Kidney (tissue), 14 donors: Measurements from ENCODE around the gene ACOT8. TPM values are rescaled to one million over a fixed set of nuclear protein-coding genes. Genes with fewer than 3 reads are reported as not detected.
"Not testable (repeated sequence)": the region's sequence is repeated elsewhere in the genome, so short reads cannot be mapped to it uniquely, and the experiment has no call there.

Experiments
- DNase-seq, 5 donors: peaks; one replicate each; pipeline ENCODE4 v3.0.0-alpha.2; 2013 to 2020
- FAIRE-seq: peaks from 2 replicates; lab custom pipeline; 2012; peaks lifted over from hg19 to GRCh38; lab: Jason Lieb, UNC
- H3K27ac ChIP-seq, 2 donors: one replicate each; pipeline ENCODE4 v1.7.0; 2013; ENCODE audit warnings: low read depth in 2 of 2, low read length in 2 of 2, inconsistent platforms in 1 of 2
- H3K27me3 ChIP-seq: one replicate; pipeline ENCODE4 v1.7.1; 2013; ENCODE audit warnings: low read length, inconsistent platforms; ENCODE audit not compliant: control insufficient read depth, insufficient read depth
- H3K36me3 ChIP-seq, 3 donors: one replicate each; pipeline versions ENCODE4 v1.7.0 to v1.7.1; 2013; ENCODE audit warnings: low read length in 3 of 3, control low read depth in 1 of 3, inconsistent platforms in 1 of 3; ENCODE audit not compliant: insufficient read depth in 3 of 3, control insufficient read depth in 2 of 3
- H3K4me1 ChIP-seq, 3 donors: one replicate each; pipeline versions ENCODE4 v1.7.0 to v1.7.1; 2013; ENCODE audit warnings: low read length in 3 of 3, inconsistent platforms in 1 of 3, low read depth in 1 of 3; ENCODE audit not compliant: control insufficient read depth in 2 of 3, insufficient read depth in 2 of 3
- H3K4me3 ChIP-seq, 3 donors: one replicate each; pipeline versions ENCODE4 v1.7.0 to v1.8.1; 2013; ENCODE audit warnings: low read length in 3 of 3, control low read depth in 1 of 3, inconsistent platforms in 1 of 3
- H3K9ac ChIP-seq, 3 donors: one replicate each; pipeline versions ENCODE4 v1.7.0 to v1.7.1; 2013; ENCODE audit warnings: low read length in 3 of 3, control low read depth in 1 of 3, inconsistent platforms in 1 of 3
- H3K9me3 ChIP-seq, 3 donors: one replicate each; pipeline versions ENCODE4 v1.7.0 to v1.7.1; 2013; ENCODE audit warnings: low read length in 3 of 3, control low read depth in 1 of 3, inconsistent platforms in 1 of 3; ENCODE audit not compliant: control insufficient read depth in 2 of 3, insufficient read depth in 1 of 3
- CTCF ChIP-seq: IDR thresholded peaks from 3 replicates; pipeline ENCODE4 v1.5.1; 2012; ENCODE audit warnings: mild to moderate bottlenecking, moderate library complexity, borderline replicate concordance; ENCODE audit not compliant: insufficient read depth; ENCODE audit errors: extremely low read depth
- intact Hi-C: fragments of 100-400 bp; cut with DNase I; formaldehyde crosslinking; loops from one replicate; pipeline ENCODE4 v1.11.1; 2022
- polyA plus RNA-seq: library from polyadenylated mRNA; stranded (reverse); fragments of 350-450 nt; fragmentation: Illumina TruSeq; extraction: RNeasy Lipid Tissue Mini Kit (QIAGEN cat#74804); gene quantifications from one replicate; pipeline ENCODE4 v1.2.3, GENCODE V29; 2014; ENCODE audit warnings: low read depth, low replicate concordance; ENCODE audit not compliant: insufficient read depth
- total RNA-seq: library from RNA; stranded (reverse); fragmentation: NEBNext Ultra II Directional; extraction: Animal tissue kit (Norgen Biotek cat#: 25700); gene quantifications from one replicate; pipeline ENCODE4 v1.2.1, GENCODE V29; 2021
- donor health status: control.
- donor health status: control.
- donor health status: control.
- donor health status: control.
- donor health status: control.
- donor health status: DM: yes; HTN: yes; CAD: no.
- donor health status: Normal renal cell carcinoma (clear cell type).

ACOT8 gene
- total and polyA plus RNA-seq, 2 donors from 2014 or later, result 22.1 to 71.0 TPM

GRCh38 chr20:45833883-45834796 lies 23.1 kb downstream of the ACOT8 start:
- FAIRE-seq (no peak), DNase-seq (peak; percentile 85 to 92 (median 90))
- H3K36me3 ChIP-seq, result peaks cover 0 to 8% (median 0%) of the 10 kb centered on the region in 3 donors
- H3K9ac ChIP-seq, result peak overlapping the region; percentile 26 to 80 (median 44)
- H3K27ac ChIP-seq, result peak overlapping the region; percentile 75 to 95
- H3K9me3 ChIP-seq, result no peaks in the 10 kb centered on the region
- no peaks in the 10 kb centered on the region for H3K27me3 ChIP-seq
- no peak for TF ChIP-seq CTCF
- H3K4me3 ChIP-seq, result peak overlapping the region; percentile 56 to 73 (median 64)
- intact Hi-C loops, result no loop called here
- H3K4me1 ChIP-seq, result peaks cover 4 to 16% (median 5%) of the 10 kb centered on the region in 3 donors

GRCh38 chr20:45833030-45833882 lies 23.9 kb downstream of the ACOT8 start, which contains the start of gene SNX21:
TSS of gene SNX21 (plus strand) at chr20:45833799. CDS start at chr20:45833920, 121 bp downstream.
- TF ChIP-seq CTCF, result no peak
- intact Hi-C loops, result no loop called here
- FAIRE-seq (no peak), DNase-seq (peak; percentile 86 to 96 (median 90))
- H3K27ac ChIP-seq, result peak within 1 kb of the TSS; percentile 75 to 95
- H3K27me3 ChIP-seq, result no peaks in the 10 kb centered on the region
- H3K4me1 ChIP-seq, result peaks cover 4 to 16% (median 5%) of the 10 kb centered on the region in 3 donors
- H3K4me3 ChIP-seq, result peak within 1 kb of the TSS; percentile 60 to 73 (median 64)
- H3K9me3 ChIP-seq, result no peaks in the 10 kb centered on the region
- H3K36me3 ChIP-seq, result peaks cover 0 to 8% (median 0%) of the 10 kb centered on the region in 3 donors
- H3K9ac ChIP-seq, result peak within 1 kb of the TSS; percentile 39 to 80 (median 44)

- intact Hi-C loops, result no loop called here
- FAIRE-seq (no peak), DNase-seq (peak in 1 of 5 donors; percentile 17)
- Histone ChIP-seq H3K4me1 (peaks cover 4 to 16% (median 5%) of the 10 kb centered on the region in 3 donors), H3K27me3 (no peaks in the 10 kb centered on the region), H3K36me3 (peaks cover 0 to 8% (median 0%) of the 10 kb centered on the region in 3 donors), H3K4me3 (no peak overlapping the region), H3K9ac (no peak overlapping the region), H3K27ac (peak overlapping the region; percentile 75 to 95), H3K9me3 (no peaks in the 10 kb centered on the region)
- no peak for TF ChIP-seq CTCF
Measured at GRCh38 chr20:45832619-45833018, 24.6 kb downstream of the ACOT8 start.

GRCh38 chr20:45829673-45830106 lies 27.5 kb downstream of the ACOT8 start:
- not testable (repeated sequence) for DNase-seq, H3K27ac ChIP-seq, H3K4me3 ChIP-seq, FAIRE-seq, H3K9ac ChIP-seq, H3K36me3 ChIP-seq, H3K27me3 ChIP-seq, H3K4me1 ChIP-seq, H3K9me3 ChIP-seq
- intact Hi-C loops, result loop anchor here (10.0 kb wide), 1 partner anchor 135 kb away; no protein-coding TSS in a partner anchor
